ENCODE data around the gene DENND5A.

DENND5A gene

GRCh38 chr11:9121469-9121796 is 143.7 kb downstream of the DENND5A start:
- DNase-seq (ENCODE audit: low spot score): no peak
- no peak for TF ChIP-seq CTCF (IDR thresholded peaks at IDR 0.05; ENCODE audit: extremely low read depth, insufficient read depth, missing control alignments)
- in situ Hi-C loops (cut with MboI; ENCODE audit: low pct_unique_long_range_greater_than_20kb, low sequenced_read_pairs, unreplicated experiment): no loop called here

GRCh38 chr11:9120664-9121468 is 144.3 kb downstream of the DENND5A start:
- peak; percentile 27 for TF ChIP-seq CTCF (IDR thresholded peaks at IDR 0.05; ENCODE audit: extremely low read depth, insufficient read depth, missing control alignments)

GRCh38 chr11:9118277-9118676 is 146.9 kb downstream of the DENND5A start:
- no peak for DNase-seq (ENCODE audit: low spot score)
- in situ Hi-C loops (cut with MboI; ENCODE audit: low pct_unique_long_range_greater_than_20kb, low sequenced_read_pairs, unreplicated experiment): no loop called here
- TF ChIP-seq CTCF (IDR thresholded peaks at IDR 0.05; ENCODE audit: extremely low read depth, insufficient read depth, missing control alignments): no peak

More at GRCh38 chr11:9120664-9121468, 144.3 kb downstream of the DENND5A start:
- no peak for DNase-seq (ENCODE audit: low spot score)
- in situ Hi-C loops (cut with MboI; ENCODE audit: low pct_unique_long_range_greater_than_20kb, low sequenced_read_pairs, unreplicated experiment): no loop called here

- no peak for TF ChIP-seq CTCF (IDR thresholded peaks at IDR 0.05; ENCODE audit: extremely low read depth, insufficient read depth, missing control alignments)
- no peak for DNase-seq (ENCODE audit: low spot score)
- in situ Hi-C loops (cut with MboI; ENCODE audit: low pct_unique_long_range_greater_than_20kb, low sequenced_read_pairs, unreplicated experiment): no loop called here
These were observed 153.1 kb downstream of the DENND5A start for GRCh38 chr11:9112075-9112474.

- TF ChIP-seq CTCF (IDR thresholded peaks at IDR 0.05; ENCODE audit: extremely low read depth, insufficient read depth, missing control alignments): no peak
- in situ Hi-C loops (cut with MboI; ENCODE audit: low pct_unique_long_range_greater_than_20kb, low sequenced_read_pairs, unreplicated experiment): no loop called here
- DNase-seq (ENCODE audit: low spot score): no peak
These were observed 155.1 kb downstream of the DENND5A start for GRCh38 chr11:9109858-9110731.

GRCh38 chr11:9104580-9104979 is 160.6 kb downstream of the DENND5A start:
- no peak for TF ChIP-seq CTCF (IDR thresholded peaks at IDR 0.05; ENCODE audit: extremely low read depth, insufficient read depth, missing control alignments)
- in situ Hi-C loops (cut with MboI; ENCODE audit: low pct_unique_long_range_greater_than_20kb, low sequenced_read_pairs, unreplicated experiment): no loop called here
- DNase-seq (ENCODE audit: low spot score): no peak

Data from GM13977 (cell line).